ENCODE measurements around the gene PCTP.

PCTP gene

GRCh38 chr17:55794725-55795482, 44.1 kb downstream of the PCTP start:
- TF ChIP-seq CTCF (conservative IDR thresholded peaks at IDR 0.05), result no peak
- TF ChIP-seq ZFX (IDR thresholded peaks at IDR 0.05), result no peak

GRCh38 chr17:55806745-55807495, 56.1 kb downstream of the PCTP start:
- no peak overlapping the region for H3K27ac ChIP-seq
- TF ChIP-seq ZFX (IDR thresholded peaks at IDR 0.05), result no peak
- no peak for TF ChIP-seq CTCF (conservative IDR thresholded peaks at IDR 0.05)

More at GRCh38 chr17:55794725-55795482, 44.1 kb downstream of the PCTP start:
- H3K27ac ChIP-seq, result no peak overlapping the region

GRCh38 chr17:55811536-55811935, 60.7 kb downstream of the PCTP start:
- no peak overlapping the region for H3K27ac ChIP-seq
- TF ChIP-seq CTCF (conservative IDR thresholded peaks at IDR 0.05), result no peak
- no peak for TF ChIP-seq ZFX (IDR thresholded peaks at IDR 0.05)

- TF ChIP-seq CTCF (conservative IDR thresholded peaks at IDR 0.05), result no peak
- TF ChIP-seq ZFX (IDR thresholded peaks at IDR 0.05), result no peak
- H3K27ac ChIP-seq, result no peak overlapping the region
Observed at GRCh38 chr17:55812323-55812722, 61.5 kb downstream of the PCTP start.

- no peak for TF ChIP-seq CTCF (conservative IDR thresholded peaks at IDR 0.05)
- TF ChIP-seq ZFX (IDR thresholded peaks at IDR 0.05), result no peak
Observed at GRCh38 chr17:55813944-55814343, 63.1 kb downstream of the PCTP start.

GRCh38 chr17:55814377-55814776, 63.5 kb downstream of the PCTP start:
- no peak overlapping the region for H3K27ac ChIP-seq
- no peak for TF ChIP-seq ZFX (IDR thresholded peaks at IDR 0.05)
- no peak for TF ChIP-seq CTCF (conservative IDR thresholded peaks at IDR 0.05)

More at GRCh38 chr17:55813944-55814343, 63.1 kb downstream of the PCTP start:
- H3K27ac ChIP-seq, result no peak overlapping the region

All from C4-2B (cell line).